Endothelial cell of umbilical vein (primary cell): ENCODE measurements around the gene KIAA0753.

ENCODE experiments used
- CTCF ChIP-seq, 2 donors: IDR thresholded peaks; 1 replicate in 1 of 2; 2 replicates in 1 of 2; pipeline ENCODE4 v1.5.1; 2011; ENCODE audit warnings: low read length in 2 of 2, mild to moderate bottlenecking in 2 of 2, moderate library complexity in 2 of 2, control low read depth in 1 of 2, inconsistent platforms in 1 of 2, low read depth in 1 of 2; ENCODE audit not compliant: insufficient read depth in 1 of 2; ENCODE audit errors: extremely low read depth in 1 of 2
- EZH2 ChIP-seq: IDR thresholded peaks from 2 replicates; pipeline ENCODE4 v1.6.1; 2012; ENCODE audit warnings: borderline replicate concordance, low read depth, mild to moderate bottlenecking, moderate library complexity, low read length, inconsistent platforms; ENCODE audit not compliant: severe bottlenecking
- FOS ChIP-seq: IDR thresholded peaks from 2 replicates; pipeline ENCODE4 v1.6.1; 2011; ENCODE audit warnings: mild to moderate bottlenecking, low read length, moderate library complexity, borderline replicate concordance; ENCODE audit not compliant: insufficient read depth
- GATA2 ChIP-seq: IDR thresholded peaks from 2 replicates; pipeline ENCODE4 v1.7.0; 2011; ENCODE audit warnings: low read depth, mild to moderate bottlenecking, moderate library complexity, mixed read lengths, low read length; ENCODE audit not compliant: insufficient read length, insufficient read depth
- JUN ChIP-seq: IDR thresholded peaks from 2 replicates; pipeline ENCODE4 v1.6.1; 2011; ENCODE audit warnings: borderline replicate concordance, low read depth; ENCODE audit not compliant: insufficient read length, insufficient read depth
- POLR2A ChIP-seq: IDR thresholded peaks from 2 replicates; pipeline ENCODE4 v1.6.1; 2012; ENCODE audit warnings: low read depth, mild to moderate bottlenecking, control low read depth, low read length
- POLR2AphosphoS5 ChIP-seq: IDR thresholded peaks from 2 replicates; pipeline ENCODE4 v1.6.1; 2012; ENCODE audit warnings: low read depth, mild to moderate bottlenecking, control low read depth, low read length, moderate library complexity; ENCODE audit not compliant: insufficient read depth
- TF ChIP-seq, protein P1 (sequence below): IDR thresholded peaks from 2 replicates; pipeline ENCODE4 v1.6.1; 2011; ENCODE audit not compliant: insufficient read depth, insufficient read length

DNA sequence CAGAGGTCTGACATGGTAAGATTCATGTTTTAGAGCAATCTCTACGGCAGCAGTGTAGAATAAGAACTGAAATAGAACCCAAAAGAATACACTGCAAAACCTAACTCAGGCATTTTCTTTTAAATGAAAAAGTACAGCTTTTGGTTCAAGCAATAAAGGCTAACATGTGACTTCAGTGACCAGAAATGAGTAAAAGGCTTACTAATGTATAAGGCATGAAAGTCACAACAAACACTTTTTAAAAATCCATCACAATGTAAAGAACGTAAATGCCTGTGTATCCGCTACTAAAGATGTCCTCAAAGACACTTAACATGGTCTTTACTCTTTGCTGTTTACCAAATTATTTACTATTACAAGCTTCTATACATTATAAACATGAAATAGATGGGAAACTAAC lies 16.6 kb downstream of the KIAA0753 start:
- no peak for TF ChIP-seq CTCF (IDR thresholded peaks at IDR 0.05; ENCODE audit: extremely low read depth in 1 of 2, insufficient read depth in 1 of 2, low read depth in 1 of 2, low read length in 2 of 2)
- no peak for TF ChIP-seq POLR2A
- TF ChIP-seq EZH2: no peak
- no peak for TF ChIP-seq POLR2AphosphoS5
- TF ChIP-seq FOS: no peak
- TF ChIP-seq, protein P1, sequence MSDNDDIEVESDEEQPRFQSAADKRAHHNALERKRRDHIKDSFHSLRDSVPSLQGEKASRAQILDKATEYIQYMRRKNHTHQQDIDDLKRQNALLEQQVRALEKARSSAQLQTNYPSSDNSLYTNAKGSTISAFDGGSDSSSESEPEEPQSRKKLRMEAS: no peak
- no peak for TF ChIP-seq JUN
- no peak for TF ChIP-seq GATA2
